Erythroblast (primary cell): Measurements from ENCODE around the gene MECP2.

Source experiments
- DNase-seq, 2 experiments: peaks; one replicate each; lab custom pipeline; 2025; lab: John Stamatoyannopoulos, UW
- GATA1 ChIP-seq: IDR thresholded peaks from 2 replicates; pipeline ENCODE4 v1.6.1; 2011; ENCODE audit warnings: low read depth, mild to moderate bottlenecking, control low read depth, low read length, moderate library complexity
- POLR2A ChIP-seq: IDR thresholded peaks from 2 replicates; pipeline ENCODE4 v1.6.1; 2011; ENCODE audit warnings: mild to moderate bottlenecking, low read length

MECP2 gene

GRCh38 chrX:154046940-154047610, 50.4 kb downstream of the MECP2 start:
- DNase-seq = no peak
- no peak for TF ChIP-seq POLR2A
- no peak for TF ChIP-seq GATA1

DNA sequence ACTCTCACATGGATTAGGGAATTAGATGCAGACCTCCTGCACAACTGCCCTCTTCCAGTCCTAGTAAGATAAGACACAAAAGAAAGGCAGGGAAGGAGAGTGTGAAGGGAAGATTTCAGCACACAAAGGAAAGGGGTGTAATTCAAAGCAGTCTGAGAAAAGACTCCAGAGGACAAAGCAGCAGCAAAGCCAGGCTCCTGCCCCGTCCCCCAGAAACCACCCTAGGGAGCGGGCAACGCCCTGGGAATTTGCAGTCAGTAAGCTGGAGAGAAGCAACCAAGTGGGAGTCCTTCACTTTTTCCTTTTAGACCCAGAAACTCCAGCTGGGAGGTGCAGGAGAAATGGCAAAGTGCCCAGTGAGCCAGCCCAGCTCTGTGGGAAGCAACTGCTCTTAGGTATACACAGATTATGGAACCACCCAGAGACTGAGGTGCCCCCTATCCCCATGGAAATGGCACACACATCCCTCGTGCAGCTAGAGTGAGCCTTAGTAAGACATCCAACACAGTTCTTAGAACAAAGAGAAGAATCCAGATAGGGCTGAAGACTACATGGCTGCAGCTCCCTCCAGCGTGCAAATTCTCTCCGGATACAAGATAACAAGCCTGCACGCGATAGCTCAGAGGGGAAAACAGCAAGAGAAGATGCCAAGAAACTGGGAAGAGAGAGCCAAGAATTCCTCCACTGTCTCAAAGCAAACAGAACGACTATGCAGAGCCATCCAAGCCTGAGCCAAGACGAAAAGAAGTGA, 51.3 kb downstream of the MECP2 start:
- no peak for DNase-seq
- TF ChIP-seq GATA1 (no peak), POLR2A (no peak)

- TF ChIP-seq POLR2A (no peak), GATA1 (no peak)
- DNase-seq = no peak
Observed at GRCh38 chrX:154044091-154044490, 53.4 kb downstream of the MECP2 start.

- TF ChIP-seq GATA1 = no peak
- no peak for TF ChIP-seq POLR2A
- no peak for DNase-seq
Observed at GRCh38 chrX:154043003-154043763, 54.3 kb downstream of the MECP2 start.

DNA sequence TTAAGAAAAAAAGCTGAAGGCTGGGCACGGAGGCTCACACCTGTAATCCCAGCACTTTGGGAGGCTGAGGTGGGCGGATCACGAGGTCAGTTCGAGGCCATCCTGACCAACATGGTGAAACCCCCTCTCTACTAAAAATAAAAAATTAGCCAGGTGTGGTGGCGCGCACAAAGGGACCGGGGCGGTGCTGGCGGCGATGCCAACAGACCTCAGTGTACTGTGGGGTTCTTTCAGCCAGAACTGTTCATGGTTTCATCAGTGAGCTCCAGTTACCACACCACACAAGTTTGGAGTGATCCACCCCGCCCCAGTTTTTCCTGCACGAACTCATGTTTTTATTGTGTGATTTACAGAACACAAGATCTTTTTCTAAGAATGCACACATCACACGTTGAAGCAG, 56.7 kb downstream of the MECP2 start:
- no peak for TF ChIP-seq POLR2A
- TF ChIP-seq GATA1 = no peak
- no peak for DNase-seq

DNA sequence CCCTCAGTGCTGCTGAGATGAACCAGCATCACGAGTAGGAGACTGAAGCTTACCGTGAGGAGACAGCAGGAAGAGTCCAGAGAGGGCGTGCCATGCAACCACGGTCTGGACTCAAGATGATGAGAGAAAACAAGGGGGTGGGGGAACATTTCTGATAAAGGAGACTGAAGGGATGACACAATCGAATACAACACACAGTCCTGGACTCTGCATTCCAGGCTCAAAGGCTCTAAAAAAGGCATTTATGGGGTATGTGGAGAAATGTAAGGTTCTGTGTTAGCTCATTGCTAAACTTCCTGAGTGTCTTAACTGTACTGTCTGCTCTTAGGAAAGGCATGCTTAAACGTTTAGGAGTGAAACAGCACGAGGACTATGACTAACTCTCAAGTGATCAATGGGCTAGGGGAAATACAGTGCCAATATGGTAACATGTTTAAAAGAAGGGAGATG, 57.2 kb downstream of the MECP2 start:
- no peak for TF ChIP-seq POLR2A
- TF ChIP-seq GATA1 = no peak
- peak; percentile 11 to 38 for DNase-seq

DNA sequence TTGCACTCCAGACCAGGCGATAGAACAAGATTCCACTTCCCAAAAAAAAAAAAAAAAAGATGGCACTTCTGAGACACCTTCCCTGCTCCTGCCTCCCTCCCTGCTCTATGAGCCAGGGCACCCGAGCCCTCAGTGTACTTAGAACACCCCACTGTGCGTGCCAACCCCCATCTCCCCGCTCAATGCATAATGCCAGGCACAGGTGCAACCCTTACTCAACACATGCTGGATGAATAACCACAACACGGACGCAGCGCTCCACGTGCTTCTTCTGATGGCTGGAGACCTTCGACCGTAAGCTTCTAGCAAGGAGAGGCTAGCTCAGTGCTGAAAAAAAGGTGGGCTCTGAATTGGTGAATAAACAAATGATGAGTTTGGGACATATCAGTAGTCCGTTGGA, 57.9 kb downstream of the MECP2 start:
- DNase-seq = no peak
- TF ChIP-seq POLR2A = no peak
- TF ChIP-seq GATA1 = no peak

DNA sequence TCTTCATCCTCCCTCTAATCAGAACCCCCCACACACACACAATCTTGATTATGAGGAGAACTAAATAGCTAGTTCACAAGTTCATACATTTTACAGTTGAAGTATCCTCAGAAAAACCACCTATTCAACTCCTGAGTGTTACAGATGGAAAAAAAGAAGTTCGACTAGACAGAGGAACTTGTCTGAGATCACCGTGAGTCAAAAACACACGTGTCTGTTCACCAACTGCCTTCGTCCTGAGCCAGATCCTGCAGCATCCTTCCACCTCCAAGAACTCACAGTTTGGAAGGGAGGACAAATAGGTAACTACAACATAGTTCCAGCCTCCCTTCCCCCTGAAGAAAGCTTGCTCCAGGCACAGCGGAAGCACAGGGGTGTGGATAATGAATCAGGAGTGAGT, 58.9 kb downstream of the MECP2 start:
- no peak for DNase-seq
- no peak for TF ChIP-seq POLR2A
- TF ChIP-seq GATA1 = no peak

DNA sequence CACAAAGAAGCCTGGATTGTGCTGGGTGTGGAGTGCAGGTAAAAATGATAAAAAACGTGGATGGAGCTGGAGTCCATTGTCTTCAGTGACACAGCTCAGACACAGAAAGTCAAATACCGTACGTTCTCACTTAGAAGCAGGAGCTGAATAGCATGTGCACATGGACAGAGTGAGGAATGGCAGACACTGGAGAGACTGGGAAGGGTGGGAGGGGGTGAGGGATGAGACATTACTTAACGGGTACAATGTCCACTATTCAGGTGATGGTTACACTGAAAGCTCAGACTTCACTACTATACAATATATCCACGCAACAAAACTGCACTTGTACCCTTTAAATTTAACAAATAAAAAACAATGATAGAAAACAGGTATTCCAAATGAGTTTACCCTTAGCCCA, 59.8 kb downstream of the MECP2 start:
- TF ChIP-seq POLR2A = no peak
- TF ChIP-seq GATA1 = no peak
- no peak for DNase-seq

DNA sequence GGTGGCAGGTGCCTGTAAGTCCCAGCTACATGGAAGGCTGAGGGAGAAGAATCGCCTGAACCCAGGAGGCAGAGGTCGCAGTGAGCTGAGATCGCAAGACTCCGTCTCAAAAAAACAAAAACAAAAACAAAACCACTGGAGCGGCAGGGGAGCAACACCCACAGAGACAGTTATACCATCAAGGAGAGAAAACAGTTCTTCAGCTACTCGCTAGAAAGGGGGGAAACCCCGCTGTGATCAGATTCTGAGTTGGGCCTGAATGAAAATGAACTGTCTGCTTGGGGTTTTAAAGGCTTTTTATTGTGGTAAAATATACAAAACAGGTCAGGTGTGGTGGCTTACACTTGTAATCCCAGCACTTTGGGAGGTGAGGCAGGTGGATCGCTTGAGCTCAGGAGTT, 61.0 kb downstream of the MECP2 start:
- no peak for TF ChIP-seq POLR2A
- TF ChIP-seq GATA1 = no peak
- DNase-seq = no peak

DNA sequence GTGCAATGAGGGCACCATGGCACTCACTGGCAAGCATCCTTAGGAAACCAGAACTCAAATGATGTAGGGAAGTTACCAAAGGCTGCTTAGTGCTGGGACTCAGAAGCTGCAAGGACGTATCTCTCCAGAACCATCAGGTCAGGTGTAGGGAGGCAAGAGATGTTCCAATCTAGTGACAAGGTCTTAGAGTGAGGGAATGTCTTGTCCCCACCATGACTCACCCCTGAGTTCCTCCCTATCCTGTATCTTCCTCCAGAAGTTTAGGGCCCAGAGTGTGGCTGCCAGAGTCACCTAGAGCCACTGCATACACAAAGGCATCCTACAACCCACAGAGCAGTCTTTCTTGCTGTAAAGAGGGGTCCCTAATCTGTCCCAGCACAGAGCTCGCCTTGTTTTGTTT, 63.7 kb downstream of the MECP2 start:
- TF ChIP-seq GATA1 = no peak
- DNase-seq = no peak

DNA sequence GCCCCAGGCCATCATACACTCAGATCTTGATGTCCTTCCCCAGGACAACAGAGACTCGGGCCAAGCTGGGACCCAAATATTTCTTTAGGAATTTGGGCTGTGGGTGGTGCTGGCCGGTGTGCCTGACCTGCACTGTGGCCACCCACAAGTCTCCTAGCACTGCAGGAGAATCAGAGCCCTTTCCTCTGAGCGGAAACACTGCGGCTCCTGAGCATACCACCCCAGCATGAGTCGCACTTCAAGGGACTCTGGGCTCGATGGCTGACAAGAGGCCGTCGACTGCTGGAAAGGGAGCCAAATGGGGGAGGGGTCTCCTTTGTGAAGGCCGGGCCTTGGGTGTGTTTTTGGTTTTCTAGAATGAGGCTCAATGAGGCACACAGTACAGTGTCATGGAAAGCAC, 64.9 kb downstream of the MECP2 start:
- no peak for DNase-seq

GRCh38 chrX:154032160-154032559, 65.4 kb downstream of the MECP2 start:
- no peak for DNase-seq
- TF ChIP-seq GATA1 = no peak
- TF ChIP-seq POLR2A = no peak

More for the DNA sequence above, 64.9 kb downstream of the MECP2 start:
- TF ChIP-seq POLR2A (no peak), GATA1 (no peak)
